WI38 (cell line): ENCODE results near the gene MARCHF10.
"Not testable (repeated sequence)": the region's sequence is repeated elsewhere in the genome, so short reads cannot be mapped to it uniquely, and the experiment has no call there.

Experiments used
- H3K4me3 ChIP-seq: 2 replicates; pipeline ENCODE4 v1.5.1; 2011; ENCODE audit warnings: low read depth, mild to moderate bottlenecking, control low read depth, low read length
- TF ChIP-seq, protein P1 (sequence below): IDR thresholded peaks from 2 replicates; pipeline ENCODE4 v1.5.1; 2012; ENCODE audit warnings: low read depth, mild to moderate bottlenecking, control low read depth, low read length

The MARCHF10 gene, protein sequence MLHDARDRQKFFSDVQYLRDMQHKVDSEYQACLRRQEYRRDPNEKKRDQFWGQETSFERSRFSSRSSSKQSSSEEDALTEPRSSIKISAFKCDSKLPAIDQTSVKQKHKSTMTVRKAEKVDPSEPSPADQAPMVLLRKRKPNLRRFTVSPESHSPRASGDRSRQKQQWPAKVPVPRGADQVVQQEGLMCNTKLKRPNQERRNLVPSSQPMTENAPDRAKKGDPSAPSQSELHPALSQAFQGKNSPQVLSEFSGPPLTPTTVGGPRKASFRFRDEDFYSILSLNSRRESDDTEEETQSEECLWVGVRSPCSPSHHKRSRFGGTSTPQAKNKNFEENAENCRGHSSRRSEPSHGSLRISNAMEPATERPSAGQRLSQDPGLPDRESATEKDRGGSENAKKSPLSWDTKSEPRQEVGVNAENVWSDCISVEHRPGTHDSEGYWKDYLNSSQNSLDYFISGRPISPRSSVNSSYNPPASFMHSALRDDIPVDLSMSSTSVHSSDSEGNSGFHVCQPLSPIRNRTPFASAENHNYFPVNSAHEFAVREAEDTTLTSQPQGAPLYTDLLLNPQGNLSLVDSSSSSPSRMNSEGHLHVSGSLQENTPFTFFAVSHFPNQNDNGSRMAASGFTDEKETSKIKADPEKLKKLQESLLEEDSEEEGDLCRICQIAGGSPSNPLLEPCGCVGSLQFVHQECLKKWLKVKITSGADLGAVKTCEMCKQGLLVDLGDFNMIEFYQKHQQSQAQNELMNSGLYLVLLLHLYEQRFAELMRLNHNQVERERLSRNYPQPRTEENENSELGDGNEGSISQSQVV

DNA sequence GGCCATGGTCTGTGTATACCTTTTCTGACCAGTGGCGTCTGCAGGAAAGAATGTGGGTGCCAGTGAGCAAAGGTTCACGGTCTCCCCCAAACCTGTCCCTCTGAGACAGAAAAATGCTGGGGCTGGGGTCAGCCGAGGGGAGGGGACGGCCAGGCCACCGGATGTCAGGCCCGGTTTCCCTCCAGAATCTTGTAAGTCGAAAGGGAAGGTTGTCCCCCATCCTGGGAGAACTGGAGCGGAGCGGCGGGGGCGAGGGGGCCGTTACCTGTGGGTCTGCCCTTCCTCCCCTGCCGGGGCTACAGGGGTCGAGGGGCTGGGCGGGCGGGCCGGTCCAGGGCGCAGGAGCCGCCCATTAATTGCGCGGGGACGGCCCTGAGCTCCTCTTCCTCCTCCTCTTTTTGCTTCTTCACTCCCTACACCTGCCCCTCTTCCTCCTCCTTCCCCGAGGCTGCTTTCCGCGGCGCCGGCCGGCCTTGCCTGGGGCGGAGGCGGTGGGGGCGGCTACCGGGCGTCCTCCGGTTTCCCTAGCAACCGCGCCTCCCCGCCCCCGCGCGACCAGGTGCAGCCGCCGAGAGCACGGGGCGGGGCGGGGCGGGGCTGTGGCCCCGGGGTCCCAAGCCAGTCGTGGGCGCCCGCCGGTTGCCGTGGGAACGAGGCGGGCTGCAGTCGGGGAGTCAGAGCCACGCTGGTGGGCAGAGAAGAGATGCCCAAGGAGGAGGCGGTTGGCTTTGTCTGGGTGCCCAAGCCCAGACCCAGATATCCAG, at the start of gene MARCHF10:
Gene MARCHF10, minus strand, starts transcription at position 503 of the 764 bp plus-strand sequence. CDS start 6,579 bp downstream, outside the sequence.
- TF ChIP-seq, protein P1, sequence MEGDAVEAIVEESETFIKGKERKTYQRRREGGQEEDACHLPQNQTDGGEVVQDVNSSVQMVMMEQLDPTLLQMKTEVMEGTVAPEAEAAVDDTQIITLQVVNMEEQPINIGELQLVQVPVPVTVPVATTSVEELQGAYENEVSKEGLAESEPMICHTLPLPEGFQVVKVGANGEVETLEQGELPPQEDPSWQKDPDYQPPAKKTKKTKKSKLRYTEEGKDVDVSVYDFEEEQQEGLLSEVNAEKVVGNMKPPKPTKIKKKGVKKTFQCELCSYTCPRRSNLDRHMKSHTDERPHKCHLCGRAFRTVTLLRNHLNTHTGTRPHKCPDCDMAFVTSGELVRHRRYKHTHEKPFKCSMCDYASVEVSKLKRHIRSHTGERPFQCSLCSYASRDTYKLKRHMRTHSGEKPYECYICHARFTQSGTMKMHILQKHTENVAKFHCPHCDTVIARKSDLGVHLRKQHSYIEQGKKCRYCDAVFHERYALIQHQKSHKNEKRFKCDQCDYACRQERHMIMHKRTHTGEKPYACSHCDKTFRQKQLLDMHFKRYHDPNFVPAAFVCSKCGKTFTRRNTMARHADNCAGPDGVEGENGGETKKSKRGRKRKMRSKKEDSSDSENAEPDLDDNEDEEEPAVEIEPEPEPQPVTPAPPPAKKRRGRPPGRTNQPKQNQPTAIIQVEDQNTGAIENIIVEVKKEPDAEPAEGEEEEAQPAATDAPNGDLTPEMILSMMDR = no peak
- H3K4me3 ChIP-seq = no peak within 1 kb of the TSS

GRCh38 chr17:62857526-62857925, 49.4 kb upstream of the MARCHF10 start:
- TF ChIP-seq, protein P1 = no peak
- no peak overlapping the region for H3K4me3 ChIP-seq

GRCh38 chr17:62856594-62856993, 48.5 kb upstream of the MARCHF10 start:
- H3K4me3 ChIP-seq = no peak overlapping the region
- TF ChIP-seq, protein P1 = no peak

DNA sequence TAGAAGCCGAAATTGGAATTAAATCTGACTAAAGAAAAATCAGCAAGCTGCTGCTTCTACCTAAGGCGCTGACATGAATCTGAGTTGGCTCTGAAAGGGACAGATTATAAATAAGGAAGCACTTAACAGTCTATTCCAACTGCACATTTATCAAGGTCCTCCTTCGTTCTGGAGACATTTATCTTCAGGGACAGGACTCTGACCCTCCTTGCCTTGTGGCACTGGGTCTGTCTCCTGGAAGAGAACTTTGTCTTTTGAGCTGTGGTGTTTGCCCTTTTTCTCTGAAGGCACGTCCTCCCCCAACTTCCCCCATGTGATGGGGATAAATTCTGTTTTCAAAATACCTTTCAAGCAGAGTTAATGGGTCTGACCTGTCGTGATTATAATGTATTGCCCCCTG, 47.0 kb upstream of the MARCHF10 start:
- TF ChIP-seq, protein P1 = no peak
- H3K4me3 ChIP-seq = no peak overlapping the region

DNA sequence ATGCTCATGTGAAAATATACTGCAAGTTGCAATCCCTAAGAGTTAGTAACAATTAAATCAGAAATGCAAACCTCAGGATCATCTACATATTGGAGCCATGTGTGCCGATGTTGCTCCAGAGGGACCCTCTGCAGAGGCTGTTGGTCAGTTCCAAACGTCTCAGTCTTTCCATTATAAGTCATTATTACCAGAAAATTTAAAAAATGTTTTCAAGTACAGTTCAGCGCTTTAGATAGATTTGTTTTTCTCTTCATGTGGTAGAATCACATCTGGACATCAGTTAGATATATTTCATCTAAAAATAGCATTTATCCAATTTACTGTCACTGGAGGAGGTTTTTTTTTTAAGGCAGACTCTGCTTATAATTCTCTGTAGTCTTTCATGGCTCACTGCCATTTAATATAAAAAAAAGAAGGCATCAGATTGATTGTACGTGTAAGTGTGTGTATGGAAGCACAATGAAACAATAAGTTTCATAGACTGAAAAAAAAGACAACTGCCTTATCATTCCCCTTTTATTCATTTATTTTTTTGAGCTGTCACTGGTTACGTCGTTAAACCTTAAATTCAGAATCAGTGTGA, 46.1 kb upstream of the MARCHF10 start:
- TF ChIP-seq, protein P1 = no peak
- H3K4me3 ChIP-seq = no peak overlapping the region

DNA sequence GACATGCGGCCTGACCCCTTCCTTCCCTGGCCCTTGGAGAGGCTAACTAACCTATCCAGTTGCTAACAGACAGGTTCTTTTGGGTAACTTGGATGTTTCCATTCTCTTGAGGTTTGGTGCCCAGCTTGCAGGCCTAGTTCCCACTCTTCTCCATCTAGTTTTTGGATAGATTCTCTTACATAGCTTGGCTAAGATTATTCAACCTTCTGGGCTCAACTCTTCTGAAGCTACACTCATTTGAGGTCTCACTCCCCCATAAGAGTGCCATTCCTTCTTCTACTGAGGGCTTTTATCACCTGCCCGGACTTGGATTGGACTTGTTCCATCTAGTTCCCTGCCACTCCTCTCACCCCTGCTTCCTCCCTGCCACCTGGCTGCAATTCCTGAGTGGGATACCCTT, 44.1 kb upstream of the MARCHF10 start:
- TF ChIP-seq, protein P1 = no peak
- no peak overlapping the region for H3K4me3 ChIP-seq

DNA sequence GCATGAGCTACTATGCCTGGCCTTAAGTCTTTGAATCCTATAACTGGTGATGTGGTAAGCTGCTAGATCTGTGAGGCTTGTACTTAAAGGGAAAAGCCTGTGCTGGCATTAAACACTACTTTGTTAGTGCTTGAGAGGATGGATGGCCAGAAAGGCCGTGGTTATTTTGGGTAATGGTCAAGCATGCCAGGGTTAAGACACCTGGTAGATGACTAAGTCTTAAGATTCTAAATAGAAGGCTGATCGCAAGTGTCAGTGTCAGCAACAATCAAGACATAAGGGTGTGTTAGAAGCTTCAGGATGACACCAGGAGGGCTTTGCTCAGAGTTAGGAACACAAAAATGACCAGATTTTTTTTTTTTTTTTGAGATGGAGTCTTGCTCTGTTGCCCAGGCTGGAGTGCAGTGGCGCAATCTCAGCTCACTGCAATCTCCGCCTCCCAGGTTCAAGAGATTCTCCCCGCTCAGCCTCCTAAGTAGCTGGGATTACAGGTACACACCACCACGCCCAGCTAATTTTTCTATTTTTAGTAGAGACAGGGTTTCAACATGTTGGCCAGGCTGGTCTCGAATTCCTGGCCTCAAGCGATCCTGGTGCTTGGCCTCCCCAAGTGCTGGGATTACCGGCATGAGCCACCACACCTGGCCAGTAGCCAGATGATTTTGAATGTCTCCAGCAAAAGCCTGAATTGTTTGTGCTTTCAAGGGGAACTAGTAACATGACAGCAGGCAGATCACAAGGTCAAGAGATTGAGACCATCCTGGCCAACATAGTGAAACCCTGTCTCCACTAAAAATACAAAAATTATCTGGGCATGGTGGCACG, 41.7 kb upstream of the MARCHF10 start:
- H3K4me3 ChIP-seq = not testable (repeated sequence)
